ENCODE data around the gene SUV39H1.

DNA sequence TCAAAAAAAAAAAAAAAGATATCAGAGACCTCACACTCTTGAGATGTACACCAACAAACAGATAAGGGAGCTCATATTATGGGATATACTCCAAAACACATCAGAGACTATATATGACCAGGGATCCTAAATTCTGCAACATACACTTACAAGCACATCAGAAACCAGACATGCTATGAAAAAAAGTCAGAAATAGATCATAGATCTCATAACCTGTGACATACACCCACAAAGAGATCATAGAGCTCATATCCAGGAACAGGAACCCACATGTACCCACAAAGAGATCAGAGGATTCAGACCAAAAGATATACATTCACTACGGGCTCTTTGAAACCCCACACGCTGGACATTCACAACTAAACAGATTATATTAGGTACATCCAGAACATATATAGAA, 30.1 kb downstream of the SUV39H1 start:
- TF ChIP-seq KDM5B (CRISPR knock-in tag; IDR thresholded peaks at IDR 0.05; ENCODE audit: borderline replicate concordance) (no peak), ZNF207 (IDR thresholded peaks at IDR 0.05; ENCODE audit: borderline replicate concordance) (no peak), EP300 (IDR thresholded peaks at IDR 0.05; ENCODE audit: low read depth in 2 of 2, low read length in 2 of 2) (no peak), EP300 (CRISPR knock-in tag; IDR thresholded peaks at IDR 0.05; ENCODE audit: borderline replicate concordance) (no peak), POLR2A (IDR thresholded peaks at IDR 0.05; ENCODE audit: insufficient read depth in 1 of 2, low read depth in 2 of 2, low read length in 2 of 2) (no peak), ZNF644 (CRISPR knock-in tag; IDR thresholded peaks at IDR 0.05; ENCODE audit: low read depth) (no peak)
- TF ChIP-seq, protein P1, sequence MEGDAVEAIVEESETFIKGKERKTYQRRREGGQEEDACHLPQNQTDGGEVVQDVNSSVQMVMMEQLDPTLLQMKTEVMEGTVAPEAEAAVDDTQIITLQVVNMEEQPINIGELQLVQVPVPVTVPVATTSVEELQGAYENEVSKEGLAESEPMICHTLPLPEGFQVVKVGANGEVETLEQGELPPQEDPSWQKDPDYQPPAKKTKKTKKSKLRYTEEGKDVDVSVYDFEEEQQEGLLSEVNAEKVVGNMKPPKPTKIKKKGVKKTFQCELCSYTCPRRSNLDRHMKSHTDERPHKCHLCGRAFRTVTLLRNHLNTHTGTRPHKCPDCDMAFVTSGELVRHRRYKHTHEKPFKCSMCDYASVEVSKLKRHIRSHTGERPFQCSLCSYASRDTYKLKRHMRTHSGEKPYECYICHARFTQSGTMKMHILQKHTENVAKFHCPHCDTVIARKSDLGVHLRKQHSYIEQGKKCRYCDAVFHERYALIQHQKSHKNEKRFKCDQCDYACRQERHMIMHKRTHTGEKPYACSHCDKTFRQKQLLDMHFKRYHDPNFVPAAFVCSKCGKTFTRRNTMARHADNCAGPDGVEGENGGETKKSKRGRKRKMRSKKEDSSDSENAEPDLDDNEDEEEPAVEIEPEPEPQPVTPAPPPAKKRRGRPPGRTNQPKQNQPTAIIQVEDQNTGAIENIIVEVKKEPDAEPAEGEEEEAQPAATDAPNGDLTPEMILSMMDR (CRISPR knock-in tag; IDR thresholded peaks at IDR 0.05) = no peak
- TF ChIP-seq, protein P2, sequence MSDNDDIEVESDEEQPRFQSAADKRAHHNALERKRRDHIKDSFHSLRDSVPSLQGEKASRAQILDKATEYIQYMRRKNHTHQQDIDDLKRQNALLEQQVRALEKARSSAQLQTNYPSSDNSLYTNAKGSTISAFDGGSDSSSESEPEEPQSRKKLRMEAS (IDR thresholded peaks at IDR 0.05) = no peak
